PFSK-1 (cell line): Measurements from ENCODE around the gene C19orf25.

Experiments
- FOXP2 ChIP-seq: optimal IDR thresholded peaks from 2 replicates; pipeline ENCODE3; 2011; ENCODE audit warnings: borderline replicate concordance, control low read depth, inconsistent platforms; ENCODE audit not compliant: insufficient read depth; ENCODE audit errors: extremely low read length, extremely low read depth
- POLR2AphosphoS5 ChIP-seq: IDR thresholded peaks from 2 replicates; pipeline ENCODE4 v1.6.1; 2012; ENCODE audit warnings: low read depth, mild to moderate bottlenecking, control low read depth, low read length, moderate library complexity
- REST ChIP-seq, 2 experiments: IDR thresholded peaks; 2 replicates each; pipeline versions ENCODE4 v1.6.1 to v1.8.0; 2011 to 2012; ENCODE audit warnings: low read depth in 2 of 2, low read length in 2 of 2, control low read depth in 1 of 2, inconsistent platforms in 1 of 2, mild to moderate bottlenecking in 1 of 2, moderate library complexity in 1 of 2; ENCODE audit not compliant: insufficient read depth in 1 of 2
- SIN3A ChIP-seq: IDR thresholded peaks from 2 replicates; pipeline ENCODE4 v1.6.1; 2012; ENCODE audit warnings: mild to moderate bottlenecking, low read length, moderate library complexity, borderline replicate concordance; ENCODE audit not compliant: insufficient read depth
- TAF1 ChIP-seq: IDR thresholded peaks from 2 replicates; pipeline ENCODE4 v1.6.1; 2012; ENCODE audit warnings: low read length, control low read depth, borderline replicate concordance; ENCODE audit not compliant: insufficient read depth

The C19orf25 gene

GRCh38 chr19:1434040-1434366, 45.0 kb downstream of the C19orf25 start:
- TF ChIP-seq TAF1 (no peak), SIN3A (no peak), POLR2AphosphoS5 (no peak), REST (IDR thresholded peaks at IDR 0.05; ENCODE audit: insufficient read depth in 1 of 2, low read depth in 2 of 2, low read length in 2 of 2) (no peak)

GRCh38 chr19:1433119-1434039, 45.6 kb downstream of the C19orf25 start:
- TF ChIP-seq REST (IDR thresholded peaks at IDR 0.05; ENCODE audit: insufficient read depth in 1 of 2, low read depth in 2 of 2, low read length in 2 of 2) (no peak), TAF1 (no peak), FOXP2 (no peak), POLR2AphosphoS5 (no peak), SIN3A (no peak)

- TF ChIP-seq TAF1 (no peak), POLR2AphosphoS5 (no peak), SIN3A (no peak), FOXP2 (no peak), REST (IDR thresholded peaks at IDR 0.05; ENCODE audit: insufficient read depth in 1 of 2, low read depth in 2 of 2, low read length in 2 of 2) (no peak)
Measured at GRCh38 chr19:1432507-1432887, 46.5 kb downstream of the C19orf25 start.

GRCh38 chr19:1431759-1432506, 47.1 kb downstream of the C19orf25 start:
- no peak for TF ChIP-seq FOXP2
- no peak for TF ChIP-seq SIN3A
- no peak for TF ChIP-seq POLR2AphosphoS5
- no peak for TF ChIP-seq TAF1
- no peak for TF ChIP-seq REST (IDR thresholded peaks at IDR 0.05; ENCODE audit: insufficient read depth in 1 of 2, low read depth in 2 of 2, low read length in 2 of 2)
